Umbilical cord (tissue), 2 donors: ENCODE results near the gene HES5. TPM values are rescaled to one million over a fixed set of nuclear protein-coding genes. Genes with fewer than 3 reads are reported as not detected.

Source experiments
- DNase-seq: peaks from one replicate; pipeline ENCODE4 v3.0.0-alpha.2; 2015; ENCODE audit warnings: low spot score
- total RNA-seq: library from RNA; depleted of rRNA; stranded (reverse); fragments of >200 nt; gene quantifications from one replicate; pipeline ENCODE4 v1.2.3, GENCODE V29; 2014; ENCODE audit warnings: low replicate concordance; ENCODE audit not compliant: insufficient read depth

Gene HES5
- total RNA-seq, 1 donor from 2014 or later: not detected

DNA sequence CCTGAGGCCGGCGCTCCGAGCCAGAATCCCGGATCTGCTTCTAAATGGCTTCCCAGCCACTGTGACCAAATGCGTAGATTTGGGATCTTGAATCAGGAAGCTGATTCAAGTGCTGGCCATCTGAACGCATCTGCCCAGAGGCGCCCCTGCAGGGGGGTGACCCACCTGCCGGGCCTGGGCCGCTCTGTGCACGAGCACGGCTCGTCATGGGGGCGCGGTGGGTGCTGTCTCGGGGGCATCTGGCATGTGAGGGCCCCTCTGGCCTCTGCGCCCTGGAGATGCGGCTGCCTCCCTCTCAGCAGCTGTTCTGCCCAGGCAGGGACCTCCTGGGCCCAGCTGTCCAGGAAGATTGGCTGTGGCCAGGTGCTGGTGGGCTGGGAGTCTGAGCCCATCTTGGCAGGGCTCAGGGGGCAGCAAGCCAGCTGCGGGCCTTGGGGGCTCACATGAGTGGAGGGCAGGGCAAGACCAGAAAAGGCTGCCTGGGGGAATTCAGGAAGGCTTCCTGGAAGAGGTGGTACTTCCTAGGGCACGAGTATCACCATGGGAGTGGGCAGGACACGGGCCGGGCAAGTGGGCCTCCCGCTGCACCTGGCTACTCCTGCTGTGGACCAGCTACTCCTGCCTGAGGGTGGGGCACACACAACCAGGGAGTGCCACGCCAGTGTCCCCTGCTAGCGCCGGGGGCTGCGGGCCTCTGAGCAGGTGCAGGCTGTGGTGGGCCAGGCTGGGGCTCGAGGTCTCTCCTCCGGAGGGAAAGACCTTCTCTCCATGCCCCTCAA is 28.8 kb downstream of the HES5 start:
- DNase-seq: no peak

DNA sequence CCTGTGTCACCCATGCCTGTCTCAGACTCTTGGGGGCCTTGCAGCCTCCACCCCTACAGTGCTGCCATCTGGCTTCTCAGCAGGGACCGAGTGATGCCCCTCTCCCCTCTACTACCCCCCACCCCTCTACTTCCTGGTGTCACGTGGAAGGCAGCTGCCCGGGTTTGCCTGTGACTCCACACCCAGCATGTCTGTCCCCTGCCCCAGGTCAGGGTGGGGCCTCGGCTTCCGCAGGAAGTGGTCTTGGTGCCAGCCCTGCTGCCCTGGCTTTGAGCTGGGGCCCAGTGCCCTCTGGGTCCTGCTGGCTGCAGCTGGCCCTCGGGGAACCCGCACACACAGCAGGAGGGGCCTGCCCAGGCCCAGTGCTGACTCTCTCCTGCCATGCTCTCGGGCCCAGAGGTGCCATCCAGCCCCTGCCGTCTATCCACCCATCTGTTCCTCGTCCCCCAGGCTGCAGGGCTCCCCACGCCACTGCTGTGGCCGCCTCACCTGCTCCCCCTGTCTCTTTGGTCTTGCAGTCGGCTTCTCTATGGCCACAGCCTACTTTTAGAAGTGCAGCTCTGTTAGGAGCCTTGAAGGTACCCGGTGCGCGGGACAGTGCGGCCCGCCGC is 30.0 kb downstream of the HES5 start:
- DNase-seq: no peak

DNA sequence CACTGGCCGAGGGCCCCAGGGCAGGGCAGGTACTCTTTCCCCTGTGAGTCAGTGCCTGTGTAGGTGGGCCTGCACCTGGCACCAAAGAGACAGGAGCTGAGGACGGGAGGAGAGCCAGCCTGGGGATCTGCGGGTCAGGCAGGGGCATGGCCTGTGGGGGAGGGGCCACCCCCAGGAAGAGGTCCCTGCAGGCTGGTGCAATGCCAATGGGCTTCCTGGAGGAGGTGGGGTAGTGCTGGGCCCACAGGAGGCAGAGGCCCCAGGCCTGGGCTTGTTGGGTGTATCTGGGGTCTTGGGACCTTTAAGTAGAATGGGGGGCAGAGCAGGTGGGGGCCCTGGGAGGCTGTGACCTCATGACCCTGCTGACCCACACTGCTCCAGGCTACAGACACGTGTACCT is 30.8 kb downstream of the HES5 start:
- no peak for DNase-seq

DNA sequence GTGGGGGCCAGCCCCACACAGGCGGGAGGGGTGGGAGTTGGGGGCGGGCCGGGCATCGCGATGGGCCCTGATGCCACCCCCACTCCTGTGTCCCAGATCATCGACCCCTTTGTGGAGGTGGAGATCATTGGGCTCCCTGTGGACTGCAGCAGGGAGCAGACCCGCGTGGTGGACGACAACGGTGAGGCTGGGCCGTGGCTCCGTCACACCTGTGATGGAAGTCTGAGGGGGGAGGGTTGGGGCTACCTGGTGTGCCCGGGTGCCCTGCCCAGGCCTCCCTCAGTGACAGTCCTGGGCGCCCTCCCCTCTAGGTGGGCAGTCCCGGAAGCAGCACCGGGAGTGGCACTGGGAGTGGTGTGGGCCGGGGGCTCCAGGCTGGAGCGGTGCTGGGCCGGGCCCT is 31.4 kb downstream of the HES5 start:
- DNase-seq: no peak

DNA sequence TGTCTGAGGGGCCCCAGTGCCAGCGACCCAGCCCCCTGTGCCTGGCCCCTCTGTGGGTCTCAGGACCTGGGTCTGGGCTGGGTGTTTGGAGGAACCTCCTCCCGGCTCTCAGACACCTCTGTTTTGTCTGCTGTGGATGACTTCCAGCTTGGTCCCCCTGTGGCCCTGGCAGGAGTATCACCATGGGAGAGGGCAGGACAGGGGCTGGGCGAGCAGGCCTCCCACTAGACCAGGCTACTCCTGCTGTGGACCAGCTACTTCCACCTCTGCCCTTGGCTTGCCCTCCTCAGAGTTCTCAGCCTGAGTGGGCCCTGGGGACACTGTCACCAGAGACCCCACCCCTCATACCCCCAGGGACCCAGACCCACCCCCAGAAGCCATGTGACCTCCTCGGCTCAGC is 32.2 kb downstream of the HES5 start:
- no peak for DNase-seq

DNA sequence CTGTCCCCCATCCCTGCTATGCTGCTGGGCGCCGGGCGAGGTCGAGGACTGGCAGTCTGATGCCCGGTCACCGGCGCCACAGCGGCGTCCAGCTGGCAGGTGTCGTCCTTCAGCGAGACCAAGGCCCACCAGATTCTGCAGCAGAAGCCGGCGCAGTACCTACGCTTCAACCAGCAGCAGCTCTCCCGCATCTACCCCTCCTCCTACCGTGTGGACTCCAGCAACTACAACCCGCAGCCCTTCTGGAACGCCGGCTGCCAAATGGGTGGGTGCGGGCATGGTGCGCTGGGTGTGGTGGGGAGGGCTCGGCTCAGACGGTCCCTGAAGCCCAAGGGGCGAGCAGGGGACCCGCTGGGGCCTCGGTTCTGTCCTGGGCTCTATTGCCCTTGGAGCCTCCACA is 33.3 kb downstream of the HES5 start:
- no peak for DNase-seq

DNA sequence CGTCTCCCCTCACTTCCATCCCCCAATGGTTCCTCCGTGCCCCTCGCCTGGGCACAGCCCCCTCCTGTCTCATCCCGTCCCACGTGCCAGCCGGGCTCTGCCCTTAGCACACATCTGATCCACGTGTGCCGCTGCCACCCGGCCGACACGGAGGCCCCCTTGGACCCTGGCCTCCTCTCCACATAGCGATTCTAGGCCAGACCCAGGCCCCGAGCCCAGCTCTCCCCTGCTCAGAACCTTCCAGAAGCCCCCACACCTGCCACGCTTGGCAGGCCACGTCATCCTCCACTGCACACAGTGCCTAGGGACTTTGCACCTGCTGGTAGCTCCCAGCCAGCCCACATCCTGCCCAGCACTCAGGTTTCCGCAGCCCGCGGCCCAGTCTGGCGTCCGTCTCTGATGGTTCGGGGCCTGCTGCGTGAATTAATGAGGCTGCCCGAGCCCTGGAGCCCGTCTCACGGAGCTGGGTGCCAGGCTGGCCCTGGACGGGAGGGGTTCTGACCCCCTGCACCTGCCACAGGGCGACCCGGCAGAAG is 33.9 kb downstream of the HES5 start:
- no peak for DNase-seq

DNA sequence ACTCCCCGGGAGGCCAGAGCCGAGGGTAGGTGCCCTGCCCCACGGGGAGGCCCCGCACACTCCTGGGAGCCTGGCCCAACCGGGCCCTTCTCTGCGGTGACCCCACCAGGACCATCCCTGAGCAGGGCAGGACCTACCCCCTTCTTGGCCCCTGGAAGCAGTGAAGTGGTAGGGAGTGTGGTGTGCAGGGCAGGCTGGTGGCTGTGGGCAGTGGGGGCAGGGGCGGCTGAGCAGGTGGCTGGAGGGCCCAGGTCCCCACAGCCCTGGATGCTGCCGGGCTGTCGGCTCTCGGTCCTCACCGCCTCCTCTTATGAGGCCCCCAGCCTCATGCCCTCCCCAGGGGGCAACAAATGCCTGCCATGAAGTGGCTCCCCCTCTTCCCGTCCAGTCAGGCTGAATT is 34.5 kb downstream of the HES5 start:
- DNase-seq: no peak

DNA sequence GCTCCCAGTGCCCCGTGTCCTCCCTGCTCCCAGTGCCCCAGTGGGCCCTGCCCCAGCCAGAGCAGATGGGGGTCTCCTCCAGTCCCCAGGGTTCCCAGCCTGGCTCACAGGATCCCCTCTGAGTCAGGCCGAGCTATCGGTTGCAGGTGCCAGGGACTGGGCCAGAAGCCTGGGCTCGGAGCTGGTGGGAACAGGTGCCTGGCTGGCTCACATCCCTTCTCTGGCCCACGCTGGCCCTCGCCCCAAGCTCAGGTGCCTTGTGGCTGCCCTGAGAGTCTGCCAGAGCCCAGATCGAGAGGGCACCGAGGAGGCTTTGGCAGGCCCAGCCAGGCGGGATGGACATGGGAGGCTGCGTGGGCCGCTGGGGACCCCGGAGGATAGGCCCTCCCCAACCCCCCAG is 35.0 kb downstream of the HES5 start:
- no peak for DNase-seq

DNA sequence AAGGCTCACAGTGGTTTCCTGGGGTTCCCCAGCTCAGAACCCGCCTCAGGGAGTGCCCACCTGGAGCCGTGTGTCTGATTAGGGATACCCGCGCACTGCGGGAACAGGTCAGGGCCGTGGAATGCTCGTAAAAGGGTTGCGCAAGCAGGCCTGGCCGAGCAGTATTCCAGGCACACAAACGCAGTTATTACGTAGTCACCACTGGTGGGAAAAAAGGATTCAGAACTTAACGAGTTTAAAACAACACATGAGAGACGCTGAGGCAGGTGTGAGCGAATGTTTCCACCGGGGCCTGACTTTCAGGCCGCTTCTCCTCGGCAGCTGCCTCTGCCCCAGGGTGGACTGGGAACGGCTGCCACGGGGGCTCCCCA is 35.8 kb downstream of the HES5 start:
- peak; percentile 49 for DNase-seq

DNA sequence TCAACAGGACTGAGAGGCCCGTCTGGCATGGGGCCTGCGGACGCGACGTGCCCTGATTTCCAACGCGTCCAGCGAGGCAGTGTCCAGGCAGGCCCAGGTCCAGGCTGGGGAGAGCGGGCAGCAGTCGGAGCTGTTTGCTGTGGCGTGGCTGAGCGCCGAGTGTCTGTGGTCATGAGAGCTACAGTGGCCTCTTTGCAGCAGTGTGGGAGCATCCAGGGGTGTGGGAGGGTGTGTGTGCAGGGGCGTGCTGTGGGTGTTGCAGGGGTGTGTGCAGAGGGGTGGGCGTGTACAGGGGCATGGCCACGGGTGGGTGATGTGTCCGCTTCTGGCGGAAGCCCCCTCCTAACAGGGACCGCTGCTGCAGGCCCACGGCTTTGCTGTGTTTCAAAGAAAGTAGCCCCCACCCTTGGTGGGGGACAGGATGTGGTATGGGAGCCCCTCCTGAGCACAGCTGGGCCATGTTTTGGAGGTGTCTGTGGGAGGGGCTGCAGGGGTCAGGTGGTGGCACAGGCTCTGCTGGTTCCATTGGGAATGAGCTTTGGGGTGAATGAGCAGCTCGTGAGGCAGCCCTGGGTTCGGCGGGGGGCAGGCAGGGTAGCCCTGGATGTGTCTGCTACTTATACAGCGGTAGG is 36.3 kb downstream of the HES5 start:
- DNase-seq: no peak

DNA sequence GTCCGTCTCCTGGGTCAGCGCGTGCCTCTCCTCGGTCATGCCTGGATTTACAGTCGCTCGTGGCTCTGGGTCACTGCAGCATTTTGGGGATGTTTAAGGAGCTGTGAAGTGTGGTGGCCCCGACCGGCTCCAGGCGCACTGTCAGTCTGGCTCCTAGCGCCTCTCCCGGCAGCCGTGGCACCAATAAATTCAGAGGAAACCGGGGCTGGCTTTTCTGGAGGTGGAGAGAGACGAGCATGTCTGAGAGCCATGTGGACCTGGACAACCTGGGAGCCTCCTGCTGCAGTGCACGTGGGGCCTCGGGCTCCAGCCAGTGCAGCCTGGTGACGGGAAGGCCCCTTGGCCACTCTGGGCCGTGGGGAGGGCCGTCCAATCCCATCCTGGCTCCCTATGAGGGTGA is 36.8 kb downstream of the HES5 start:
- DNase-seq: no peak

DNA sequence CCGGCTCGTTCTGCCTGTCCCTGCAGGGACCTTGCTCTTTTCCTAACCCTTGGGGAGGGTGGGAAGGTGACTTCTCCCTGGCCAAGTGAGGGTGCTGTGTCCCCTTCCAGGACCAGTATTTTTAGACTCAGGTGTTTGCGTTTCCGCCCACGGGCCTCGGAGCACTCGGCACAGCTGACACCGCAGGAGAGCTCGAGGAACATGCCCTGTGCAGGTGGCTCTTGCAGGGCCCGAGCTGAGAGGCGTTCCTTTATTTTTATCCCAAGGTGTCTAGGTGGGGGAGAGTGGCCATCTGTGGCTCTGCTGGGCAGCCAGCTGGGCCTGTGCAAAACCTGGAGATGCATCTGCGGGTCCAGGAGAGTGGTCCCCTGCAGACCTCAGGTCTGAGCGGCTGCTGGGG is 38.0 kb downstream of the HES5 start:
- DNase-seq: no peak

DNA sequence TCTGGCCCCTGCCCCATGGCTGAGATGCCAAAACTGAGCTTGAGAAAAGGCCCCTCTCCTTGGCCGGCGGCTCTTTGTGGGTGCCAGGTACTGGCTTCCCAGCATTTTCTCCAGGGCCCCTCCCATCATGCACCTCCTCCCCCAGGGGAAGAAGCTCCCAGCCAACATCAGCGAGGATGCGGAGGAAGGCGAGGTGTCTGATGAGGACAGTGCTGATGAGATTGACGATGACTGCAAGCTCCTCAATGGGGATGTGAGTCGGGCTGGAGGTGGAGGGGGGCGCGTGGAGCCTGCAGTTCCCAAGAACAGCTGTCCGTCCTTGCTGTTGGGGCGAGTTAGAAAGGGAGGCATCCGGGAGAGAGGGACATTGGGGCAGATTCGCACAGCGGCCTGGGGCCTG is 40.4 kb downstream of the HES5 start:
- no peak for DNase-seq

DNA sequence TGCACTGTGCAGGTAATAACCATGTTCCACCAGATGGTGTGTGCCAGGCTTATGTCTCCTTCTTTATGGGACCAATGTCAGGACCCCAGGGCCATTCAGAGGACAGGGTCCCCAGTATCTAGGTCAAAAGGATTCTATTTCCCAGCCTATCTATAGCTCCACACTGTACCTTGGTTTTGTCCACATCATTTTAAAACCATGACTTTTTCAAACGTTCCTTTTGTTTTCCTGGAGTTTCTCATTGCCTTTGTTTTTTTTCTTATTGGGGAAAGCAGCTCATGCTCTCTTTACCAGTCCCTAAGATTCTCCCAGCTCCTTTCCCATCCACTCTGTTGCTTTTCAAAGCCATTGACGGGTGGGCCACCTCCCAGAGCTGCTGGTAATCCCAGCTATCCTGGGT is 41.4 kb downstream of the HES5 start:
- DNase-seq: no peak

DNA sequence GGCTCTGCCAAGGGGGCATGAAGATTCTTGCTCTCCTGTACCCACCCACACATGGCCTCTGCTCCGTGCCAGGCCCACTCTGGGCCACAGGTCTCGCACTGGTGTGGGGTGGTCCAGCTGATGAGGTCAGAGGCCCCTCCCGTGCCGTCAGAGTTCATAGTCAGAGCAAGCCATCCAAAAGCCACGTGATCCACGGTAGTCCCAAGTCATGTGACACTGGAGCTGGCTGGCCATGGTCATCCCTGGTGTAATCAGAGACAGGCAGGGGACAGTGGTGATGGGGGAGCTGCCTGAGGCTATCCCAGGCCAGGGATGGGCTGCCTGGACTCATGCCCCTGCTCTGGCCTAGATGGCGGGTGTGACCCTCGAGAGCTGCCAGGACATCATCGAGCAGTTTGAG is 43.5 kb downstream of the HES5 start:
- DNase-seq: no peak

DNA sequence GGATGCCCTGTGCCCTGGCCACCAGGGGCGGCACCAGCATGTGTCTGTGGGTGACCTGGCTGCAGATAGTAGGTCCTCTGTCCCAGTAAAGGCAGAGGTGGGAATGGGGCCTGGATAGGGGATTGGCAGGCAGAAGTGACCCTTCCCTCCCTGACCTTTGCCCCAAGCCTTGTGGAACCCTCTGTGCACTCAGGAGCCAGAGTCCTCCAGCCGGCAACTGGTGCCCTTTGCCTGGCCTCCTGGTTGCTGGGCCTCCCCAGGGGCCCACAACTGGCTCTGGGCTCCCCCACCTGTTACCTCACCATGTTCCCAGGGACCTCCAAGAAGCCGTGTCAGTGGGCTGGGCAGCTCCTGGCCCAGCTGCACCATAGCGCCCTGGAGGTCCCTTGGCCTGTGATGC is 44.0 kb downstream of the HES5 start:
- DNase-seq: no peak

DNA sequence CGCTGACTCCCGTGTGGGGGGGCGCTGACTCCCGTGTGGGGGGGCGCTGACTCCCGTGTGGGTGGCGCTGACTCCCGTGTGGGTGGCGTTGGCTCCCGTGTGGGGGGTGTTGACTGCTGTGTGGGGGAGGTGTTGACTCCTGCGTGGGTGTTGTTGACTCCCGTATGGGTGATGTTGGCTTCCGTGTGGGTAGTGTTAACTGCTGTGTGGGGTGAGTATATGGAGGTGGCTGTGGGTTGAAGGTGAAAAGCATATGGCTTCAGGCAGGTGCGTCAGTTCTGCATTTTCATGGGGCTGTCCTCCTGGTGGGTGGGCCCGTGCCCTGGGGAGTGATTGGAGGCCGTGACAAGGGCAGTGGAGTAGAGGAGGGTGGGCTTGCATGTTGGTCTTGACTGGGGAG is 46.1 kb downstream of the HES5 start:
- DNase-seq: no peak

DNA sequence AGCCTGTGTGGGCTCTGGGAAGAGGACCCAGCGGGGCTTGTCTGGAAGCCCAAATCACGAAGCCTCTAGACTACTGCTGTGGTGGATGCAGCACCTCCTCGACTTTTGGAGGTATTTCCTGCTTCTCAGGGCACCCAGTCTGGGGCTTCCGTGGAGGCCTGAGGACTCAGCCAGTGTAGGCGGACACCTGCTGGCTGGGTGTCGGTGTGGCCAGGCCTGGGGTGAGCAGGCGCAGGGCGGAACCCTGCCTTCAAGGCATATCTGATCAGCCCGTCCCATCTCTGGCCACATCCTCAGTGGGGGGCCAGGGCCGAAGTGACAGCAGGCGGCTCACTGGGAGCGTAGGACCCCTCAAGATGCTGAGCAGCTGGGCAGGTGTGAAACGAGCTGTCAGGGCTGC is 47.0 kb downstream of the HES5 start:
- DNase-seq: no peak

DNA sequence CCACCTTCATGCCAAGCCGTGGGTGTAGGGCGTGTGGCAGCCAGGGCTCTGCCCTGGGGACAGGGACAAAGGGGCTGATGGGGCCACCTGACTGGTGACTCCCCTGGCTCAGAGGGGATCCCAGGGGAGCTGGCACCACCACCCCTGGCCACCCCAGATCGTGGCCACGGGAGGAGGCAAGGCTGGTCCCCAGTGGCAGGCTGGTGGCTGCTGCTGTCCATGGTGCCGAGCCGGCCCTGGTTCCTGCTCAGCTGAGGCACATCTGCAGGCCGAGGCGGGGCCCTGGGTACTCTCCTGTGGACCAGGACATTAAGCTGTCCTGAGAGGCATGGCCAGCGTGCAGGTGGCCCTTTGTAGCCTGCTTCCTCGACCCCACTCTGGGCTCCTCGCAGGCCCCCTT is 47.5 kb downstream of the HES5 start:
- no peak for DNase-seq

DNA sequence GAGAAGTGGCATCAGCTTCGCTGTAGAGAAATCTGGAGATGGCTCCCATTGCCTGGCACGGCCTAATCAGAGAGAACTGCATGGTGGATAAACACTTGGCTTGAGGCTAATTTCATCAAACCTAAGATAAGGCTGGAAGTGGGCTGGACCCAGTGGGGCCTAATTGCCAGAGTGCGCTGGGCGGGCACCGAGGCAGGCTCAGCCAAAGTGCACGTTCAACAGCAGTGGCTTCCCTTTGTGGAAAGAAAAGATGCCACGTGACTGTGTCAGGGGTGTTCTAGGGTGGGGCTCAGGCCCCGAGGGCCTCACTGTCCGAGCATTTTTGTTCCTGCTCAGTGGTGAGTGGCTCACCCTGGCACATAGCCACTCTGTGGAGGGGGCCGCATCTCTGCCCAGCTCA is 48.2 kb downstream of the HES5 start:
- no peak for DNase-seq

DNA sequence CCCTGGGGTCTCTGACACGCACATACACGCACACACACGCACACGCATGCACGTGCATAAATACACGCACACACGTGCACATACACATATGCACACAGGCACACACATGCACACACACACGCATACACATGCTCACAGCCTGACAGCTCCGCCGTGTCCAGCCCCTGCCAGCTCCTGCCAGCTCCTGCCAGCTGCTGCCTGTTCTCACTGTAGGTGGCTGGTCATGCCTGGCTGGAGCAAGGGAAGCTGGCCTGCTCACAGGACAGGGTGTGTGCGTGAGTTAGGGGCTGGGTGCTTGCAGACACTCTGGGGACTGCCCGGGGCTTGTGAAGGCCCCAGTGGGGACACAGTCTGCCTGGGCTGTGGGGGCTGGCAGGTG is 49.1 kb downstream of the HES5 start:
- no peak for DNase-seq
